ENCODE data around the gene MRPS22.

MRPS22 gene

DNA sequence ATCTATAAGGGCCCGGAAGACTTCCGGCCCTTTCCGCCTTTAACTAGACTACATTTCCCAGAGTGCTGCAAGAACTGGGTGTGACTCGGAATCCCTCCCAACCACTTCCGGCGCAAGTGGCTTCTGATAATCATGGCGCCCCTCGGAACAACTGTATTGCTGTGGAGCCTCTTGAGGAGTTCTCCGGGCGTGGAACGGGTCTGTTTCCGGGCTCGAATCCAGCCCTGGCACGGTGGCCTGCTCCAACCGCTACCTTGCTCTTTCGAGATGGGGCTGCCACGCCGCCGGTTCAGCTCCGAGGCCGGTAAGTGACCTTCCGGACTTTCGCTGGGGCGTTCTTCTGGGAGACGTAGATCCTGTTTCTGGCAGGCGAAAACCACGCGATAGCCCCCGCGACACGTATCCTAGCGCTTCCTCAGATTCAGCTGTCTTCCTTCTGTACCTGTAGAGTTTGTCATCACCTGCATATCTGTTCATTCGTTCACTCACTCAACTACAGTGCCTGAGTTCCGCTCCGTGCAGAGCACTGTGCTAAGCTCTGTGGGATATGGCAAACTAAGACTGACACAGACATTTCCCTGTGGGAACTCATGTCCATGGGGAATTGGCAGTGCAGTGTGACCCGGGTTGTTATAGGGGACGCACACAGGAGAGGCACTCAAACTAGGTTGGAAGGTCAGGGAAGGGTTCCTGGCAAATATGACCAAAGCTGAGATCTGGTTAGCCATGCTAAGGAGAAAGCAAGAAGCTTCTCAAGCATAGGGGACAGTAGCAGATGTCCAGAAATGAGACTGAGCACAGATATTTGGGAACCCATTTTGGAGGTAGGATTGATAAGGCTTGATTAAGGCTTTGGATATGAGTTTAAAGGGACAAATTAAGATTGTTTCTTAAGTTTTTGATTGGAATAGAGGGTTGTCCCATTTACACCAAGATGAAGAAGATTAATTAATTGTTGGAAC lies at the start of gene MRPS22:
Gene MRPS22 (plus strand): TSS at position 126 of the 962 bp plus-strand sequence. CDS start 7 bp downstream, at position 133.
- Mint-ChIP-seq H3K4me1 (peaks cover 8% of the 10 kb centered on the region), H3K36me3 (peaks cover 30% of the 10 kb centered on the region), H3K4me3 (no peak within 1 kb of the TSS), H3K27ac (no peak within 1 kb of the TSS), H3K9me3 (peaks cover 5% of the 10 kb centered on the region)
- ATAC-seq: peak; percentile 98
- DNase-seq (ENCODE audit: low spot score in 2 of 2): peak; percentile 53 to 87

GRCh38 chr3:139295040-139295439 lies 48.8 kb upstream of the MRPS22 start:
- Mint-ChIP-seq H3K4me3 (no peak overlapping the region), H3K4me1 (no peaks in the 10 kb centered on the region), H3K9me3 (no peaks in the 10 kb centered on the region), H3K27ac (no peak overlapping the region), H3K36me3 (no peaks in the 10 kb centered on the region)
- DNase-seq (ENCODE audit: low spot score in 2 of 2) (no peak), ATAC-seq (no peak)

- no peak for ATAC-seq
- Mint-ChIP-seq H3K9me3 (no peaks in the 10 kb centered on the region), H3K27ac (no peak overlapping the region), H3K36me3 (no peaks in the 10 kb centered on the region), H3K4me3 (no peak overlapping the region), H3K4me1 (no peaks in the 10 kb centered on the region)
- no peak for DNase-seq (ENCODE audit: low spot score in 2 of 2)
These were observed 47.6 kb upstream of the MRPS22 start for GRCh38 chr3:139296141-139296718.

DNA sequence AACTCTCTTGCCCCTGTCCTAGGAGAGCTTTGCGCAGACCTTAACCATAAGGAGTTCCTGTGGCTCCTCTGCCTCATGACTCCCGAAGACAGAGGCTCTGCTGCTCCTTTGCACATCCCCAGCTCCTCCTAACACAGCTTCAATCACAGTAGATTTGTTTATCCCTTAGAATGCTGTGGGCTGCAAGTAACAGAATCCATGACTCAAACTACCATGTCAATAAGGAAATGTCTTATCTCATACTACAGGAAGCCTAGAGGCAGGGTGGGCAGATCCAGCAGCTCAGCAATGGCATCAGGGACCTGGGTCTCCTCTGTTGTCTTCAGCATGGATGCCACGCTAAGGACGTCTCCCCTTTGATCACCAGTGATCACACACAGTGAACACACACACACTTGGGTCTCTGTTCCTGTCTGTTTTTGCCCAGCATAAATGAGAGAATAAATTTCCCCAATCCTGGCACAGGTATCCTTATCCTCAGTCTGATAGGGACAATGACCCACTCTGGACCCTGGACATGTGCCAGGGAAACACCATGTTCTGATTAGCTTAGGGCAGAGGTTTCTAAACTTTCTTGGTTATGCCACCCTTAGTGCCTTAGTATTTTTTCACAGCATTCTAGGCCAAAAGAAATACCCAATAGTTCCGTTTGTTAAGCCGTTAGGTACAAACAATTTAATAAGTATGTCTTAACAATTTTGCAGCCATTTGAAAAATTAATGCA lies 46.1 kb upstream of the MRPS22 start:
- no peaks in the 10 kb centered on the region for H3K9me3 Mint-ChIP-seq

DNA sequence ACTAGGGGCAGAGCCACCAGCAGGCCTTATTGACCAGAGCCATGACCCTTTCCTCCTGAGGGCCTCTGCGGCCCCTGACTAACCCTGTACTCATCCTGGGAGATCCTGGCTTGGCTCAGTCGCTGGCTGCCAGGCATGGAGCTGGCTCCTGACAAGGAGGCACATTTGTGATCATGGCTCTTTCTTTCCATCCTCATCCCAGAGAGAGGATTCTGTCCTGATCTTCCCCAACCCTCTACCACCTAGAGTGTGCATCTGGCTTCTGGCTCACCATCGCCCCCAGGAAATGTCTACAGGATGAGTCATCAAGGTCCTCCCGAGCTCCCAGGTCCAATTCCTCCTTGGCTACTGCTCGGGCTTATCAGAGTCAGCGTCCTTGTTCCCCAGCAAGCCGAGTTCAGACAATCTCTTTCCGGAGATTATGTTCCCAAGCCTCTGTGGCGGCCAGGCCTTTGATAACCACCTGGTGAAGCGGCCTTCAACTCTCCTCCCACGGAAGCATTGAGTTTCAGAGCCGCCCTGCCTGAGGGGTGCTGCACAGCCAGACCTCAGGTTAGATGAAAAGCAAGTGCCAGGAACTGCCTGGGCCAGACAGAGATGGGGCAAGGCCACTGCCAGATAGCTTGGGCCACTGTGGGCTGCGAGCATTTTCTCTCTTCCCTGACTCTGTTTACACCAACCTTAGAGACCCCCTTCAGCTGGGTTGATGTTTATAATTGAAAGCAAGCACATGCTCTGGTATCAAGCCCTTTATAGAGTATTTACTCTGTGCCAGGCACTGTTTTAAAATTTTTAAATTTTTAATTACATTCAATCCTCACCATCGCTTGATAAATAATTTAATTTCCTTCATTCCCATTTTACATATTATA lies 44.3 kb upstream of the MRPS22 start:
- Mint-ChIP-seq H3K27ac (no peak overlapping the region), H3K36me3 (no peaks in the 10 kb centered on the region), H3K4me3 (no peak overlapping the region), H3K4me1 (peaks cover 10% of the 10 kb centered on the region), H3K9me3 (no peaks in the 10 kb centered on the region)
- DNase-seq (ENCODE audit: low spot score in 2 of 2) (no peak), ATAC-seq (no peak)

More for the DNA sequence above, 46.1 kb upstream of the MRPS22 start:
- H3K4me1 Mint-ChIP-seq: peaks cover 7% of the 10 kb centered on the region
- no peak overlapping the region for H3K4me3 Mint-ChIP-seq
- ATAC-seq: no peak
- no peak overlapping the region for H3K27ac Mint-ChIP-seq
- no peak for DNase-seq (ENCODE audit: low spot score in 2 of 2)
- H3K36me3 Mint-ChIP-seq: no peaks in the 10 kb centered on the region

GRCh38 chr3:139300416-139300815 lies 43.4 kb upstream of the MRPS22 start:
- no peaks in the 10 kb centered on the region for H3K36me3 Mint-ChIP-seq

GRCh38 chr3:139301183-139301582 lies 42.6 kb upstream of the MRPS22 start:
- no peak overlapping the region for H3K27ac Mint-ChIP-seq
- H3K9me3 Mint-ChIP-seq: no peaks in the 10 kb centered on the region
- no peak for ATAC-seq
- DNase-seq (ENCODE audit: low spot score in 2 of 2): no peak
- no peak overlapping the region for H3K4me3 Mint-ChIP-seq
- H3K36me3 Mint-ChIP-seq: no peaks in the 10 kb centered on the region
- H3K4me1 Mint-ChIP-seq: peaks cover 10% of the 10 kb centered on the region

More at GRCh38 chr3:139300416-139300815, 43.4 kb upstream of the MRPS22 start:
- Mint-ChIP-seq H3K4me1 (peaks cover 10% of the 10 kb centered on the region), H3K27ac (no peak overlapping the region), H3K4me3 (no peak overlapping the region), H3K9me3 (no peaks in the 10 kb centered on the region)
- ATAC-seq (no peak), DNase-seq (ENCODE audit: low spot score in 2 of 2) (no peak)

- Mint-ChIP-seq H3K4me3 (no peak overlapping the region), H3K9me3 (no peaks in the 10 kb centered on the region), H3K27ac (no peak overlapping the region), H3K36me3 (no peaks in the 10 kb centered on the region), H3K4me1 (peaks cover 10% of the 10 kb centered on the region)
- DNase-seq (ENCODE audit: low spot score in 2 of 2) (no peak), ATAC-seq (peak; percentile 9)
These were observed 42.2 kb upstream of the MRPS22 start for GRCh38 chr3:139301654-139302053.

GRCh38 chr3:139302084-139302800 lies 41.6 kb upstream of the MRPS22 start:
- no peak for DNase-seq (ENCODE audit: low spot score in 2 of 2)
- no peak overlapping the region for H3K4me3 Mint-ChIP-seq
- peak; percentile 39 for ATAC-seq
- H3K9me3 Mint-ChIP-seq: no peaks in the 10 kb centered on the region
- no peaks in the 10 kb centered on the region for H3K36me3 Mint-ChIP-seq
- H3K27ac Mint-ChIP-seq: no peak overlapping the region
- H3K4me1 Mint-ChIP-seq: peaks cover 10% of the 10 kb centered on the region

DNA sequence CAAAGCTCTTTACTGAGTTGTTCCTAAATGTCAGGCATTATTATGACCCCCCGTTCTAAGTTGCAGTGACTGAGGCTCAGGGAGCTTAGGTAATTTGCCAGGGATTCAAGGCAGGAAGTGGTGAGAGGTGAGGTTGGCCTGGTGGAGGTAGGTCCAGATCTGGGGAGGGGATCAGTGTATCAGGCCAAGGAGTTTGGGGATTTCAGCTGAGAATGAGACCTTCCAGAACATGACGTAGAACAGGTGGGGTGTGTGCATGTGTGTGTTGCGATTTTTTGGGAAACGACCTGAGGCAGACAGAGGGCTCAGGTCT lies 41.1 kb upstream of the MRPS22 start:
- H3K4me1 Mint-ChIP-seq: peaks cover 10% of the 10 kb centered on the region
- H3K4me3 Mint-ChIP-seq: no peak overlapping the region
- DNase-seq (ENCODE audit: low spot score in 2 of 2): no peak
- no peaks in the 10 kb centered on the region for H3K36me3 Mint-ChIP-seq
- no peak overlapping the region for H3K27ac Mint-ChIP-seq
- ATAC-seq: no peak
- H3K9me3 Mint-ChIP-seq: no peaks in the 10 kb centered on the region

DNA sequence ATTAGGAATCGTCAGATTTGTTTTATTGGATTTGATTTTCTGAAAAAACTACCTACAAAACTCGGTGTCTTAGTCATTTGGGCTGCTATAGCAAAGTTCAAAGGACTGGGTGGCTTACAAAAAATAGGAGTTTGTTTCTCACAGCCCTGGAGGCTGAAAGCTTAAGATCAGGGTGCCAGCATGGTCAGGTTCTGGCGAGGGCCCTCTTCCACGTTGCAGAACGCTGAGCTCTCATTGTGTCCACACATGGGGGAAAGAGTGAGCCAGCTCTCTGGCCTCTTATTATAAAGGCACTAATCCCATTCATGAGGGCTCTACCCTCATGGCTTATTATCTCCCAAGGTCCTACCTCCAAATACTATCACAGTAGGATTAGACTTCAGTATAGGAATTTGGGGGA lies 40.6 kb upstream of the MRPS22 start:
- H3K4me3 Mint-ChIP-seq: no peak overlapping the region

GRCh38 chr3:139304383-139304782 lies 39.4 kb upstream of the MRPS22 start:
- H3K36me3 Mint-ChIP-seq: no peaks in the 10 kb centered on the region
- ATAC-seq (no peak), DNase-seq (ENCODE audit: low spot score in 2 of 2) (no peak)
- H3K4me3 Mint-ChIP-seq: no peak overlapping the region
- no peak overlapping the region for H3K27ac Mint-ChIP-seq
- H3K9me3 Mint-ChIP-seq: no peaks in the 10 kb centered on the region
- H3K4me1 Mint-ChIP-seq: peaks cover 10% of the 10 kb centered on the region

More for the DNA sequence above, 40.6 kb upstream of the MRPS22 start:
- no peak for DNase-seq (ENCODE audit: low spot score in 2 of 2)
- no peak for ATAC-seq
- Mint-ChIP-seq H3K9me3 (no peaks in the 10 kb centered on the region), H3K36me3 (no peaks in the 10 kb centered on the region), H3K27ac (no peak overlapping the region), H3K4me1 (peaks cover 10% of the 10 kb centered on the region)

GRCh38 chr3:139306078-139306477 lies 37.7 kb upstream of the MRPS22 start:
- Mint-ChIP-seq H3K4me3 (no peak overlapping the region), H3K4me1 (peaks cover 10% of the 10 kb centered on the region), H3K36me3 (no peaks in the 10 kb centered on the region), H3K9me3 (no peaks in the 10 kb centered on the region), H3K27ac (no peak overlapping the region)
- ATAC-seq (no peak), DNase-seq (ENCODE audit: low spot score in 2 of 2) (no peak)

GRCh38 chr3:139307072-139307491 lies 36.7 kb upstream of the MRPS22 start:
- DNase-seq (ENCODE audit: low spot score in 2 of 2) (no peak), ATAC-seq (no peak)
- Mint-ChIP-seq H3K4me1 (peaks cover 9% of the 10 kb centered on the region), H3K9me3 (no peaks in the 10 kb centered on the region), H3K27ac (no peak overlapping the region), H3K4me3 (no peak overlapping the region), H3K36me3 (no peaks in the 10 kb centered on the region)
